GM12878 (cell line): ENCODE results near the gene PALLD.

Experiments used
- CTCF ChIP-seq, 3 experiments: IDR thresholded peaks in 2 of 3; conservative IDR thresholded peaks in 1 of 3; 2 replicates each; pipeline ENCODE4 v1.5.1; 2011; ENCODE audit warnings: low read depth in 3 of 3, low read length in 3 of 3, mild to moderate bottlenecking in 3 of 3, control low read depth in 2 of 3, moderate library complexity in 2 of 3, inconsistent platforms in 1 of 3, mixed read lengths in 1 of 3; ENCODE audit not compliant: control insufficient read depth in 2 of 3, insufficient read depth in 1 of 3; ENCODE audit errors: extremely low read depth in 1 of 3
- GATAD2B ChIP-seq: fragments of 450-650 bp; conservative IDR thresholded peaks from 2 replicates; pipeline ENCODE4 v1.6.1; 2017; ENCODE audit warnings: low read depth, mild to moderate bottlenecking, moderate library complexity
- MYC ChIP-seq: IDR thresholded peaks from 2 replicates; pipeline ENCODE4 v1.6.1; 2011; ENCODE audit warnings: mild to moderate bottlenecking, low read length, moderate library complexity, inconsistent platforms; ENCODE audit not compliant: insufficient read depth, insufficient replicate concordance, insufficient read length, severe bottlenecking

GRCh38 chr4:168723569-168723968 is 226.7 kb downstream of the PALLD start:
- TF ChIP-seq GATAD2B: no peak
- TF ChIP-seq MYC: no peak
- TF ChIP-seq CTCF (IDR thresholded peaks at IDR 0.05 in 2 of 3, conservative IDR thresholded peaks at IDR 0.05 in 1 of 3; ENCODE audit: control insufficient read depth in 2 of 3, extremely low read depth in 1 of 3, insufficient read depth in 1 of 3, low read depth in 3 of 3, low read length in 3 of 3): no peak
